ENCODE results near the gene ME3. TPM values are rescaled to one million over a fixed set of nuclear protein-coding genes. Genes with fewer than 3 reads are reported as not detected.

ME3 gene
- total RNA-seq, 1 donor from 2014 or later = 28.5 TPM

GRCh38 chr11:86459682-86460460 lies 212.5 kb downstream of the ME3 start:
- no peak for DNase-seq (ENCODE audit: extremely low spot score in 2 of 2)

GRCh38 chr11:86459002-86459385 lies 213.4 kb downstream of the ME3 start:
- TF ChIP-seq POLR2A (IDR thresholded peaks at IDR 0.05) (no peak), CTCF (IDR thresholded peaks at IDR 0.05) (no peak), POLR2AphosphoS5 (IDR thresholded peaks at IDR 0.05; ENCODE audit: insufficient read depth in 1 of 2, low read depth in 1 of 2) (no peak)
- no peaks in the 10 kb centered on the region for H3K9me3 ChIP-seq

More at GRCh38 chr11:86459682-86460460, 212.5 kb downstream of the ME3 start:
- H3K27ac ChIP-seq = peak overlapping the region; percentile 75
- H3K4me3 ChIP-seq = no peak overlapping the region
- peaks cover 44% of the 10 kb centered on the region for H3K4me1 ChIP-seq
- TF ChIP-seq CTCF (IDR thresholded peaks at IDR 0.05) (no peak), POLR2AphosphoS5 (IDR thresholded peaks at IDR 0.05; ENCODE audit: insufficient read depth in 1 of 2, low read depth in 1 of 2) (peak; percentile 11 to 13)
- intact Hi-C loops (cut with DNase I) = loop anchor here (5.0 kb wide), 2 partner anchors 147 to 357 kb away; no protein-coding TSS in a partner anchor
- H3K27me3 ChIP-seq = no peaks in the 10 kb centered on the region
- H3K9me3 ChIP-seq = no peaks in the 10 kb centered on the region
- peaks cover 0 to 5% of the 10 kb centered on the region in 2 donors for H3K36me3 ChIP-seq

DNA sequence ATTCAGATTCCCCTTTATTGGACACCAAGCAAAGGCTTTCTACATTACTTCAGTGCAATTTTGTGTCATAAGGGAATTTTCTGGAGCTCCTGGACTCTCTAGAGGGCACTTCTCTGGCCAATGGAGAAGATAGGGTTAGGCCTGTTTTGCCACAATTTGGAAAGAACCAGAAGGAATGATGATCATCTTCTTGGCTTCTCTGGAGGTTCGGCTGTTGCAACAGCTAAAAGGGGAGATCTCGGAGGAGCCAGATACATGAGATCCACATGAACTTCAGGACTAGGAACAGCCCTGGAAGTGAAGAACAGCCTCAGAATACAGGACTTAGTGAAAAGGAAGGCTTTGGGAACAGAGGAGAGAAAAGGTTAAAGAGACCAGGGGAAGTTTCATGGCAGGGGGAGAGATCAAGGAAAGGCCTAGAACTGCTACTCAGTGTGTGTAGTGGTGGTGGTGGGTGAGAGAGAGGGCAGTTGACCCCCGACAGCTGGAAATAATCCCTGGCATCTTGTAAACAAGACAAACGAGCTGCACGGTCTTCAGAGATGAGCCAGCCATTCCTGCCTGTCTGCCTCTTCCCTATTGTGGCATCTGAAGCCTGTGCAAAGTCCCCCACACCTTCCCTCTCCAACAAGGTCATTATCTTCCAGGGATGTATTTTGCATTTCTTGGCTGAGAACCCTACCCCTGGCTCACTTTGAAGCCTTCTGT lies 214.0 kb downstream of the ME3 start:
- Histone ChIP-seq H3K4me1 (peaks cover 44% of the 10 kb centered on the region), H3K27me3 (no peaks in the 10 kb centered on the region), H3K4me3 (no peak overlapping the region), H3K9me3 (no peaks in the 10 kb centered on the region), H3K36me3 (peaks cover 0 to 5% of the 10 kb centered on the region in 2 donors), H3K27ac (peak overlapping the region; percentile 75)
- intact Hi-C loops (cut with DNase I) = loop anchor here (5.0 kb wide), 2 partner anchors 149 to 359 kb away; no protein-coding TSS in a partner anchor
- no peak for DNase-seq (ENCODE audit: extremely low spot score in 2 of 2)
- TF ChIP-seq CTCF (IDR thresholded peaks at IDR 0.05) (no peak), POLR2AphosphoS5 (IDR thresholded peaks at IDR 0.05; ENCODE audit: insufficient read depth in 1 of 2, low read depth in 1 of 2) (no peak), POLR2A (IDR thresholded peaks at IDR 0.05) (no peak)

More at GRCh38 chr11:86459002-86459385, 213.4 kb downstream of the ME3 start:
- H3K36me3 ChIP-seq = peaks cover 0 to 5% of the 10 kb centered on the region in 2 donors
- H3K4me1 ChIP-seq = peaks cover 44% of the 10 kb centered on the region
- no peak overlapping the region for H3K4me3 ChIP-seq
- no peak for DNase-seq (ENCODE audit: extremely low spot score in 2 of 2)
- H3K27ac ChIP-seq = peak overlapping the region; percentile 75
- intact Hi-C loops (cut with DNase I) = loop anchor here (5.0 kb wide), 2 partner anchors 148 to 358 kb away; no protein-coding TSS in a partner anchor
- H3K27me3 ChIP-seq = no peaks in the 10 kb centered on the region

- Histone ChIP-seq H3K4me3 (no peak overlapping the region), H3K27me3 (no peaks in the 10 kb centered on the region), H3K27ac (peak overlapping the region; percentile 32), H3K36me3 (peaks cover 0 to under 1% of the 10 kb centered on the region in 2 donors), H3K9me3 (no peaks in the 10 kb centered on the region), H3K4me1 (peaks cover 43% of the 10 kb centered on the region)
- DNase-seq (ENCODE audit: extremely low spot score in 2 of 2) = no peak
- TF ChIP-seq CTCF (IDR thresholded peaks at IDR 0.05) = peak; percentile 73 to 95 (median 91)
- no peak for TF ChIP-seq POLR2A (IDR thresholded peaks at IDR 0.05)
- TF ChIP-seq POLR2AphosphoS5 (IDR thresholded peaks at IDR 0.05; ENCODE audit: insufficient read depth in 1 of 2, low read depth in 1 of 2) = peak in 1 of 2 donors; percentile 69
- intact Hi-C loops (cut with DNase I) = loop anchor here (5.0 kb wide), 2 partner anchors 151 to 361 kb away; no protein-coding TSS in a partner anchor
Observed at GRCh38 chr11:86456075-86456939, 216.1 kb downstream of the ME3 start.

Measured in vagina (tissue), 2 donors.